ENCODE data around the gene DMRT1.

DNA sequence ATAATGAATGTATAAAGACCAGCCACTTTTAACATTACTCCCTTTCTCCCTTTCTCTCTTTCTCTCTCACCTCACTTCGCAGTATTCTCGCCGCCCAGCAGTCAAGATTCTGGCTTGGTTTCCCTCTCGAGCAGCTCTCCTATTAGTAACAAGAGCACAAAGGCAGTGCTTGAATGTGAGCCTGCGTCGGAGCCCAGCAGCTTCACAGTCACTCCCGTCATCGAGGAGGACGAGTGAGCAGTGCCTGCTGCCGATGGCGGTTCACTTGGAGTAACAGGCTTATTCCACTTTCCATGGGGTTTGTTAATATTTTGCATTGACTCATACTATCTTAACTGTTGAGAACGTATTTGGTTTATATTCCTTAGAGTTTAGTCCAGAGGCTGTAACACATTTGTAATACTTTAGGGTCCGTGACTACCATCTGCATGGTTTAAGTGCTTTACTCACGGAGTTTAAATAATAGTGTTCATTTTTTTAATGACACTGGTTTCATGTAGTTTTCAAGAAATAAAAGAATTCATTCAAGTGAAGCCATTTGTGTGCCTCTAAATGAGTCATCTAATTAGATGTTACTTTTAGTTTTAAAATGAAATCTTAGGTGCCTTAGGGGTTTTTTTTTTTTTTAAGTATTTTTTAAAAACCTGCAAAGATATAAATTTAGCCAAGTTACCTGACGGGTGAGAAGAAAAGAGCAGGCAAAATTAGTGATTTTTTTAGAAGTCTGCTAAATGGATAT is 126.6 kb downstream of the DMRT1 start:
- TF ChIP-seq, protein P1, sequence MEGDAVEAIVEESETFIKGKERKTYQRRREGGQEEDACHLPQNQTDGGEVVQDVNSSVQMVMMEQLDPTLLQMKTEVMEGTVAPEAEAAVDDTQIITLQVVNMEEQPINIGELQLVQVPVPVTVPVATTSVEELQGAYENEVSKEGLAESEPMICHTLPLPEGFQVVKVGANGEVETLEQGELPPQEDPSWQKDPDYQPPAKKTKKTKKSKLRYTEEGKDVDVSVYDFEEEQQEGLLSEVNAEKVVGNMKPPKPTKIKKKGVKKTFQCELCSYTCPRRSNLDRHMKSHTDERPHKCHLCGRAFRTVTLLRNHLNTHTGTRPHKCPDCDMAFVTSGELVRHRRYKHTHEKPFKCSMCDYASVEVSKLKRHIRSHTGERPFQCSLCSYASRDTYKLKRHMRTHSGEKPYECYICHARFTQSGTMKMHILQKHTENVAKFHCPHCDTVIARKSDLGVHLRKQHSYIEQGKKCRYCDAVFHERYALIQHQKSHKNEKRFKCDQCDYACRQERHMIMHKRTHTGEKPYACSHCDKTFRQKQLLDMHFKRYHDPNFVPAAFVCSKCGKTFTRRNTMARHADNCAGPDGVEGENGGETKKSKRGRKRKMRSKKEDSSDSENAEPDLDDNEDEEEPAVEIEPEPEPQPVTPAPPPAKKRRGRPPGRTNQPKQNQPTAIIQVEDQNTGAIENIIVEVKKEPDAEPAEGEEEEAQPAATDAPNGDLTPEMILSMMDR (conservative IDR thresholded peaks at IDR 0.05; ENCODE audit: low read depth, low read length), result no peak
- no peak for TF ChIP-seq EZH2 (IDR thresholded peaks at IDR 0.05; ENCODE audit: borderline replicate concordance, low read depth, low read length, poor library complexity, severe bottlenecking)

All from A673 (cell line).